Dedifferentiated amniotic fluid mesenchymal stem cell (primary cell): ENCODE results near the gene PAPOLA.

Source experiments
- DNase-seq: peaks from one replicate; pipeline ENCODE4 v3.0.0-alpha.2; 2016; ENCODE audit errors: extremely low spot score

Gene PAPOLA

GRCh38 chr14:96586056-96586455, 83.9 kb downstream of the PAPOLA start:
- DNase-seq, result no peak

GRCh38 chr14:96586921-96587822, 85.0 kb downstream of the PAPOLA start:
- DNase-seq, result no peak

GRCh38 chr14:96587823-96588385, 85.7 kb downstream of the PAPOLA start:
- no peak for DNase-seq

- no peak for DNase-seq
Observed at GRCh38 chr14:96588410-96589257, 86.5 kb downstream of the PAPOLA start.

- no peak for DNase-seq
Observed at GRCh38 chr14:96589577-96589976, 87.4 kb downstream of the PAPOLA start.

- no peak for DNase-seq
Observed at GRCh38 chr14:96590190-96590864, 88.1 kb downstream of the PAPOLA start.

- no peak for DNase-seq
Observed at GRCh38 chr14:96592591-96593386, 90.6 kb downstream of the PAPOLA start.

- DNase-seq, result no peak
Observed at GRCh38 chr14:96594961-96595360, 92.8 kb downstream of the PAPOLA start.

GRCh38 chr14:96597680-96598079, 95.5 kb downstream of the PAPOLA start:
- no peak for DNase-seq

- no peak for DNase-seq
Observed at GRCh38 chr14:96598332-96598928, 96.2 kb downstream of the PAPOLA start.

GRCh38 chr14:96599076-96599475, 96.9 kb downstream of the PAPOLA start:
- no peak for DNase-seq

- no peak for DNase-seq
Observed at GRCh38 chr14:96602186-96602585, 100.0 kb downstream of the PAPOLA start.

- no peak for DNase-seq
Observed at GRCh38 chr14:96603350-96604255, 101.4 kb downstream of the PAPOLA start.

- no peak for DNase-seq
Observed at GRCh38 chr14:96614481-96614881, 112.3 kb downstream of the PAPOLA start.

- DNase-seq, result no peak
Observed at GRCh38 chr14:96616161-96616721, 114.1 kb downstream of the PAPOLA start.
